ENCODE data around the gene LRRC47. TPM values are rescaled to one million over a fixed set of nuclear protein-coding genes. Genes with fewer than 3 reads are reported as not detected.

LRRC47 gene
- total RNA-seq, 1 experiment from 2014 or later = 65.1 TPM

- Histone ChIP-seq H2BK20ac (ENCODE audit: low read depth, low read length, poor library complexity, severe bottlenecking) (no peak overlapping the region), H4K5ac (ENCODE audit: insufficient read length, low read depth, low read length) (no peak overlapping the region), H3K14ac (ENCODE audit: insufficient read depth, low read length) (no peak overlapping the region)
Measured at GRCh38 chr1:3779912-3780416, 16.3 kb downstream of the LRRC47 start.

More at GRCh38 chr1:3779912-3780416, 16.3 kb downstream of the LRRC47 start:
- H3K27me3 ChIP-seq (ENCODE audit: insufficient read depth, low read length) = no peaks in the 10 kb centered on the region
- no peak overlapping the region for H3T11ph ChIP-seq (ENCODE audit: low read length)
- H3K56ac ChIP-seq (ENCODE audit: insufficient read length, low read depth, low read length) = no peak overlapping the region
- H3K27ac ChIP-seq (ENCODE audit: insufficient read length, low read depth, low read length) = no peak overlapping the region
- DNase-seq = peak; percentile 13
- no peak overlapping the region for H3K4me3 Mint-ChIP-seq
- no peak overlapping the region for H3K4ac ChIP-seq (ENCODE audit: low read depth, low read length)
- H2BK15ac ChIP-seq (ENCODE audit: low read depth, low read length) = no peak overlapping the region
- no peak overlapping the region for H3K23ac ChIP-seq (ENCODE audit: insufficient read length, low read depth, low read length)
- no peaks in the 10 kb centered on the region for H3K23me2 ChIP-seq (ENCODE audit: insufficient read length, low read depth, low read length, poor library complexity, severe bottlenecking)
- H2BK5ac ChIP-seq (ENCODE audit: insufficient read length, low read length) = no peak overlapping the region
- H3K36me3 Mint-ChIP-seq (ENCODE audit: insufficient read depth in 1 of 3, low read depth in 3 of 3) = peaks cover 48 to 57% (median 57%) of the 10 kb centered on the region in 3 experiments
- H2BK120ac ChIP-seq (ENCODE audit: low read depth, low read length, poor library complexity, severe bottlenecking) = no peak overlapping the region
- peaks cover 10 to 13% of the 10 kb centered on the region in 2 experiments for H3K4me1 Mint-ChIP-seq
- no peaks in the 10 kb centered on the region for H3K4me1 ChIP-seq (ENCODE audit: insufficient read depth, low read length)
- H3K27me3 Mint-ChIP-seq (ENCODE audit: low read depth) = 0 out of 2 replicates have a peak, but pooled peaks cover 1% of the 10 kb centered on the region
- H2BK12ac ChIP-seq (ENCODE audit: insufficient read length, low read depth, low read length) = no peak overlapping the region
- no peaks in the 10 kb centered on the region for H3K9me3 Mint-ChIP-seq
- WGBS (ENCODE audit: extremely low coverage, insufficient read length, low lambda C conversion rate) = no CpG with 5 or more reads among the region's 20 CpGs
- H3K9me3 ChIP-seq (ENCODE audit: control insufficient read depth, low read depth, low read length) = no peaks in the 10 kb centered on the region
- no peak overlapping the region for H4K8ac ChIP-seq (replicated peaks; ENCODE audit: insufficient read length, low read depth, low read length)
- H3K9ac ChIP-seq (ENCODE audit: extremely low read depth, insufficient read length, low read length) = no peak overlapping the region
- no peaks in the 10 kb centered on the region for H4K20me1 ChIP-seq (ENCODE audit: control insufficient read depth, insufficient read depth, insufficient read length)
- no peak for TF ChIP-seq CTCF (conservative IDR thresholded peaks at IDR 0.05)
- H3K79me2 ChIP-seq (ENCODE audit: insufficient read depth, low read length) = no peaks in the 10 kb centered on the region
- peak overlapping the region in 2 of 3 experiments; percentile 7 to 12; a peak in 2 of 7 replicates for H3K27ac Mint-ChIP-seq
- no peak overlapping the region for H2AFZ ChIP-seq (ENCODE audit: low read length)
- H3K79me1 ChIP-seq (ENCODE audit: insufficient read depth, low read depth, low read length, poor library complexity, severe bottlenecking) = no peaks in the 10 kb centered on the region
- H3K18ac ChIP-seq (ENCODE audit: insufficient read length, low read depth, low read length) = no peak overlapping the region
- H2AK5ac ChIP-seq (ENCODE audit: insufficient read length, low read length) = no peak overlapping the region
- no peak overlapping the region for H4K91ac ChIP-seq (ENCODE audit: insufficient read length, low read depth, low read length)
- H3K4me2 ChIP-seq (ENCODE audit: insufficient read depth, insufficient read length, low read length) = no peak overlapping the region
